H9 (cell line): ENCODE measurements around the gene MRAP. TPM values are rescaled to one million over a fixed set of nuclear protein-coding genes. Genes with fewer than 3 reads are reported as not detected.

Source experiments
- DNase-seq: peaks from one replicate; pipeline ENCODE4 v3.0.0-alpha.2; 2017
- H2AFZ ChIP-seq: one replicate; pipeline ENCODE4 v1.6.1; 2013; ENCODE audit warnings: mild to moderate bottlenecking, low read length, control low read depth, moderate library complexity
- H2AK5ac ChIP-seq: 2 replicates; pipeline ENCODE4 v1.6.1; 2013; ENCODE audit warnings: low read length, control low read depth, mixed read lengths; ENCODE audit not compliant: insufficient read length
- H2BK120ac ChIP-seq: one replicate; pipeline ENCODE4 v1.6.1; 2013; ENCODE audit warnings: low read depth, mild to moderate bottlenecking, low read length, control low read depth, inconsistent platforms; ENCODE audit not compliant: poor library complexity, severe bottlenecking
- H2BK12ac ChIP-seq: 2 replicates; pipeline ENCODE4 v1.6.1; 2013; ENCODE audit warnings: low read length, control low read depth, mixed read lengths, low read depth; ENCODE audit not compliant: insufficient read length
- H2BK15ac ChIP-seq: 2 replicates; pipeline ENCODE4 v1.6.1; 2013; ENCODE audit warnings: low read depth, low read length, control low read depth
- H2BK20ac ChIP-seq: one replicate; pipeline ENCODE4 v1.6.1; 2013; ENCODE audit warnings: low read depth, mild to moderate bottlenecking, low read length, control low read depth, inconsistent platforms; ENCODE audit not compliant: poor library complexity, severe bottlenecking
- H2BK5ac ChIP-seq: 2 replicates; pipeline ENCODE4 v1.6.1; 2013; ENCODE audit warnings: low read length, control low read depth, mixed read lengths; ENCODE audit not compliant: insufficient read length
- H3K14ac ChIP-seq: 2 replicates; pipeline ENCODE4 v1.6.1; 2013; ENCODE audit warnings: low read length, control low read depth; ENCODE audit not compliant: insufficient read depth
- H3K18ac ChIP-seq: 2 replicates; pipeline ENCODE4 v1.6.1; 2013; ENCODE audit warnings: low read depth, mild to moderate bottlenecking, mixed read lengths, low read length, control low read depth; ENCODE audit not compliant: insufficient read length
- H3K23ac ChIP-seq: 2 replicates; pipeline ENCODE4 v1.6.1; 2013; ENCODE audit warnings: low read length, control low read depth, mixed read lengths, low read depth; ENCODE audit not compliant: insufficient read length
- H3K23me2 ChIP-seq: 2 replicates; pipeline ENCODE4 v1.6.1; 2013; ENCODE audit warnings: low read depth, mild to moderate bottlenecking, mixed read lengths, low read length, control low read depth; ENCODE audit not compliant: insufficient read length, poor library complexity, severe bottlenecking
- H3K27ac ChIP-seq: 2 replicates; pipeline ENCODE4 v1.5.1; 2013; ENCODE audit warnings: low read length, control low read depth, mixed read lengths, low read depth; ENCODE audit not compliant: insufficient read length
- H3K27me3 ChIP-seq: 2 replicates; pipeline ENCODE4 v1.6.1; 2013; ENCODE audit warnings: low read length, control low read depth, inconsistent platforms; ENCODE audit not compliant: insufficient read depth
- H3K4ac ChIP-seq: 2 replicates; pipeline ENCODE4 v1.6.1; 2013; ENCODE audit warnings: low read depth, mild to moderate bottlenecking, control low read depth, inconsistent platforms, low read length, moderate library complexity
- H3K4me1 ChIP-seq: 2 replicates; pipeline ENCODE4 v1.6.1; 2013; ENCODE audit warnings: low read length, control low read depth, inconsistent platforms; ENCODE audit not compliant: insufficient read depth
- H3K4me2 ChIP-seq: 2 replicates; pipeline ENCODE4 v1.6.1; 2013; ENCODE audit warnings: low read length, control low read depth, mixed read lengths; ENCODE audit not compliant: insufficient read length, insufficient read depth
- H3K56ac ChIP-seq: 2 replicates; pipeline ENCODE4 v1.6.1; 2013; ENCODE audit warnings: low read depth, mild to moderate bottlenecking, mixed read lengths, low read length, control low read depth; ENCODE audit not compliant: insufficient read length
- H3K79me1 ChIP-seq: 2 replicates; pipeline ENCODE4 v1.6.1; 2013; ENCODE audit warnings: low read depth, mild to moderate bottlenecking, moderate library complexity, low read length, control low read depth, inconsistent platforms; ENCODE audit not compliant: insufficient read depth, poor library complexity, severe bottlenecking
- H3K79me2 ChIP-seq: 2 replicates; pipeline ENCODE4 v1.6.1; 2013; ENCODE audit warnings: low read length, control low read depth, inconsistent platforms; ENCODE audit not compliant: insufficient read depth
- H3K9ac ChIP-seq: 2 replicates; pipeline ENCODE4 v1.6.1; 2013; ENCODE audit warnings: low read length, control low read depth, mixed read lengths; ENCODE audit not compliant: insufficient read length; ENCODE audit errors: extremely low read depth
- H3K9me3 ChIP-seq: one replicate; pipeline ENCODE4 v1.6.1; 2013; ENCODE audit warnings: low read depth, low read length, inconsistent platforms; ENCODE audit not compliant: control insufficient read depth
- H3T11ph ChIP-seq: one replicate; pipeline ENCODE4 v1.6.1; 2013; ENCODE audit warnings: mild to moderate bottlenecking, low read length, control low read depth, inconsistent platforms
- H4K20me1 ChIP-seq: one replicate; pipeline ENCODE4 v1.6.1; 2013; ENCODE audit not compliant: control insufficient read depth, insufficient read length, insufficient read depth
- H4K5ac ChIP-seq: 2 replicates; pipeline ENCODE4 v1.6.1; 2013; ENCODE audit warnings: low read depth, mild to moderate bottlenecking, mixed read lengths, low read length, control low read depth; ENCODE audit not compliant: insufficient read length
- H4K8ac ChIP-seq: replicated peaks from 2 replicates; pipeline ENCODE4 v1.6.1; 2013; ENCODE audit warnings: low read length, control low read depth, mixed read lengths, low read depth; ENCODE audit not compliant: insufficient read length
- H4K91ac ChIP-seq: 2 replicates; pipeline ENCODE4 v1.6.1; 2013; ENCODE audit warnings: low read depth, mild to moderate bottlenecking, moderate library complexity, mixed read lengths, low read length, control low read depth; ENCODE audit not compliant: insufficient read length
- H3K27ac Mint-ChIP-seq, 3 experiments: 2 replicates in 2 of 3; 3 replicates in 1 of 3; pipeline ENCODE4 v1.8.0; 2020 to 2021; ENCODE audit warnings: mixed read lengths in 3 of 3, mild to moderate bottlenecking in 1 of 3, moderate library complexity in 1 of 3
- H3K27me3 Mint-ChIP-seq: 2 replicates; pipeline ENCODE4 v1.8.0; 2021; ENCODE audit warnings: low read depth, mild to moderate bottlenecking, moderate library complexity, mixed read lengths
- H3K36me3 Mint-ChIP-seq, 3 experiments: 2 replicates in 2 of 3; 3 replicates in 1 of 3; pipeline ENCODE4 v1.8.0; 2020 to 2021; ENCODE audit warnings: low read depth in 3 of 3, mixed read lengths in 3 of 3; ENCODE audit not compliant: insufficient read depth in 1 of 3
- H3K4me1 Mint-ChIP-seq, 2 experiments: 2 replicates each; pipeline ENCODE4 v1.8.0; 2020; ENCODE audit warnings: mixed read lengths in 2 of 2
- H3K4me3 Mint-ChIP-seq, 2 experiments: 2 replicates in 1 of 2; 3 replicates in 1 of 2; pipeline ENCODE4 v1.8.0; 2020 to 2021; ENCODE audit warnings: mild to moderate bottlenecking in 2 of 2, mixed read lengths in 2 of 2, moderate library complexity in 1 of 2
- H3K9me3 Mint-ChIP-seq, 2 experiments: 2 replicates in 1 of 2; 3 replicates in 1 of 2; pipeline ENCODE4 v1.8.0; 2020; ENCODE audit warnings: mild to moderate bottlenecking in 2 of 2, mixed read lengths in 2 of 2, moderate library complexity in 1 of 2
- WGBS: extraction: QIAGEN DNeasy Blood & Tissue Kit; methylation state at CpG from one replicate; pipeline ENCODE4 v1.1.7; 2013; ENCODE audit warnings: missing lambda C conversion rate, low lambda C conversion rate, mixed read lengths; ENCODE audit not compliant: insufficient read length; ENCODE audit errors: extremely low coverage; 5-methylcytosine and 5-hydroxymethylcytosine counted together
- total RNA-seq: library from RNA; stranded (reverse); gene quantifications from 2 replicates; pipeline ENCODE4 v1.2.1, GENCODE V29; 2021
- TF ChIP-seq, protein P1 (sequence below): fragments of 200-600 bp; sonication (generic); conservative IDR thresholded peaks from 3 replicates; pipeline ENCODE4 v1.8.0; 2021; ENCODE audit warnings: antibody characterized with exemption, mild to moderate bottlenecking

The MRAP gene
- total RNA-seq, 1 experiment from 2014 or later: not detected

- no peaks in the 10 kb centered on the region for H3K23me2 ChIP-seq
- H4K8ac ChIP-seq: no peak overlapping the region
- no peak overlapping the region for H2BK20ac ChIP-seq
- H4K91ac ChIP-seq: no peak overlapping the region
- no peak overlapping the region for H2BK120ac ChIP-seq
- H3K56ac ChIP-seq: no peak overlapping the region
- H3K27me3 ChIP-seq: no peaks in the 10 kb centered on the region
- no peak overlapping the region for H3K4me2 ChIP-seq
- no peak overlapping the region for H3K9ac ChIP-seq
- H3K4me1 Mint-ChIP-seq: no peaks in the 10 kb centered on the region
- H3K27me3 Mint-ChIP-seq: no peaks in the 10 kb centered on the region
- no peak overlapping the region for H3K23ac ChIP-seq
- no peak overlapping the region for H3K4ac ChIP-seq
- H3K4me3 Mint-ChIP-seq: no peak overlapping the region
- H3K9me3 Mint-ChIP-seq: no peaks in the 10 kb centered on the region
- H3K36me3 Mint-ChIP-seq: peaks cover 27 to 88% (median 68%) of the 10 kb centered on the region in 3 experiments
- no peak overlapping the region for H2BK12ac ChIP-seq
- no peaks in the 10 kb centered on the region for H4K20me1 ChIP-seq
- no peaks in the 10 kb centered on the region for H3K79me2 ChIP-seq
- no peak for DNase-seq
- H3K27ac Mint-ChIP-seq: no peak overlapping the region
- H3K9me3 ChIP-seq: no peaks in the 10 kb centered on the region
- no peaks in the 10 kb centered on the region for H3K79me1 ChIP-seq
- no peak overlapping the region; the same call in 1 of the 2 replicates for H3K14ac ChIP-seq
- H3K27ac ChIP-seq: no peak overlapping the region
- WGBS: no CpG with 5 or more reads among the region's 22 CpGs
- H3K18ac ChIP-seq: no peak overlapping the region
- TF ChIP-seq, protein P1, sequence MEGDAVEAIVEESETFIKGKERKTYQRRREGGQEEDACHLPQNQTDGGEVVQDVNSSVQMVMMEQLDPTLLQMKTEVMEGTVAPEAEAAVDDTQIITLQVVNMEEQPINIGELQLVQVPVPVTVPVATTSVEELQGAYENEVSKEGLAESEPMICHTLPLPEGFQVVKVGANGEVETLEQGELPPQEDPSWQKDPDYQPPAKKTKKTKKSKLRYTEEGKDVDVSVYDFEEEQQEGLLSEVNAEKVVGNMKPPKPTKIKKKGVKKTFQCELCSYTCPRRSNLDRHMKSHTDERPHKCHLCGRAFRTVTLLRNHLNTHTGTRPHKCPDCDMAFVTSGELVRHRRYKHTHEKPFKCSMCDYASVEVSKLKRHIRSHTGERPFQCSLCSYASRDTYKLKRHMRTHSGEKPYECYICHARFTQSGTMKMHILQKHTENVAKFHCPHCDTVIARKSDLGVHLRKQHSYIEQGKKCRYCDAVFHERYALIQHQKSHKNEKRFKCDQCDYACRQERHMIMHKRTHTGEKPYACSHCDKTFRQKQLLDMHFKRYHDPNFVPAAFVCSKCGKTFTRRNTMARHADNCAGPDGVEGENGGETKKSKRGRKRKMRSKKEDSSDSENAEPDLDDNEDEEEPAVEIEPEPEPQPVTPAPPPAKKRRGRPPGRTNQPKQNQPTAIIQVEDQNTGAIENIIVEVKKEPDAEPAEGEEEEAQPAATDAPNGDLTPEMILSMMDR: no peak
- H2AK5ac ChIP-seq: no peak overlapping the region
- no peak overlapping the region for H2AFZ ChIP-seq
- H2BK15ac ChIP-seq: no peak overlapping the region
- H2BK5ac ChIP-seq: no peak overlapping the region
- H3T11ph ChIP-seq: no peak overlapping the region
- no peak overlapping the region for H4K5ac ChIP-seq
- no peaks in the 10 kb centered on the region for H3K4me1 ChIP-seq
Observed at GRCh38 chr21:32316361-32317215, 17.9 kb downstream of the MRAP start.
